Muscle of leg (tissue), 11 donors: ENCODE measurements around the gene MYO10. TPM values are rescaled to one million over a fixed set of nuclear protein-coding genes. Genes with fewer than 3 reads are reported as not detected.
"Not testable (repeated sequence)": the region's sequence is repeated elsewhere in the genome, so short reads cannot be mapped to it uniquely, and the experiment has no call there.

Experiments used
- DNase-seq: peaks from one replicate; pipeline ENCODE4 v3.0.0; 2013
- H3K27ac ChIP-seq: one replicate; pipeline ENCODE4 v1.5.1; 2013; ENCODE audit warnings: mild to moderate bottlenecking, low read length, control low read depth
- H3K27me3 ChIP-seq: one replicate; pipeline ENCODE4 v1.6.1; 2013; ENCODE audit warnings: low read length; ENCODE audit not compliant: control insufficient read depth, insufficient read depth
- H3K36me3 ChIP-seq: one replicate; pipeline ENCODE4 v1.6.1; 2013; ENCODE audit warnings: low read length; ENCODE audit not compliant: control insufficient read depth, insufficient read depth
- H3K4me1 ChIP-seq: one replicate; pipeline ENCODE4 v1.6.1; 2013; ENCODE audit warnings: low read length; ENCODE audit not compliant: control insufficient read depth, insufficient read depth
- H3K4me3 ChIP-seq: one replicate; pipeline ENCODE4 v1.5.1; 2013; ENCODE audit warnings: low read length, control low read depth
- H3K9me3 ChIP-seq: replicated peaks from 2 replicates; pipeline ENCODE4 v1.6.1; 2013; ENCODE audit warnings: low read depth, low read length; ENCODE audit not compliant: control insufficient read depth
- WGBS: methylation state at CpG from one replicate; pipeline ENCODE4 v1.1.5; 2013; ENCODE audit warnings: missing lambda C conversion rate; ENCODE audit not compliant: insufficient coverage; 5-methylcytosine and 5-hydroxymethylcytosine counted together
- polyA plus RNA-seq, 8 donors: library from polyadenylated mRNA; unstranded; fragments of 120-200 nt; gene quantifications; one replicate each; pipeline versions ENCODE4 v1.2.1 to v1.2.3, GENCODE V29; 2013; ENCODE audit warnings: inconsistent platforms in 1 of 8, low replicate concordance in 1 of 8; ENCODE audit not compliant: insufficient read length in 8 of 8, insufficient read depth in 1 of 8
- total RNA-seq: library from RNA; stranded (reverse); fragments of 120-200 nt; gene quantifications from one replicate; pipeline ENCODE4 v1.2.4, GENCODE V29; 2013

Gene MYO10
- total and polyA plus RNA-seq, 9 donors = 16.6 to 35.4 (median 30.0) TPM

GRCh38 chr5:16725575-16725974 is 210.5 kb downstream of the MYO10 start:
- Histone ChIP-seq H3K4me1 (peaks cover 9% of the 10 kb centered on the region), H3K27ac (no peak overlapping the region), H3K9me3 (peaks cover 7% of the 10 kb centered on the region), H3K4me3 (no peak overlapping the region), H3K36me3 (peaks cover 4% of the 10 kb centered on the region), H3K27me3 (no peaks in the 10 kb centered on the region)
- no peak for DNase-seq
- 100% methylated on average over 4 of the region's 7 CpGs for WGBS

- H3K27ac ChIP-seq = no peak overlapping the region
- no peaks in the 10 kb centered on the region for H3K36me3 ChIP-seq
- peaks cover 9% of the 10 kb centered on the region for H3K4me1 ChIP-seq
- H3K4me3 ChIP-seq = no peak overlapping the region
- H3K9me3 ChIP-seq = peaks cover 7% of the 10 kb centered on the region
- 63% methylated on average over 3 of the region's 6 CpGs for WGBS
- DNase-seq = no peak
- H3K27me3 ChIP-seq = no peaks in the 10 kb centered on the region
Observed at GRCh38 chr5:16723821-16724220, 212.3 kb downstream of the MYO10 start.

GRCh38 chr5:16722097-16722495 is 214.0 kb downstream of the MYO10 start:
- Histone ChIP-seq H3K9me3 (peaks cover 7% of the 10 kb centered on the region), H3K4me1 (no peaks in the 10 kb centered on the region), H3K36me3 (no peaks in the 10 kb centered on the region), H3K27me3 (no peaks in the 10 kb centered on the region), H3K27ac (no peak overlapping the region), H3K4me3 (no peak overlapping the region)
- no peak for DNase-seq
- 55% methylated on average over 4 of the region's 7 CpGs for WGBS

- Histone ChIP-seq H3K27me3 (no peaks in the 10 kb centered on the region), H3K4me3 (no peak overlapping the region), H3K4me1 (no peaks in the 10 kb centered on the region), H3K36me3 (no peaks in the 10 kb centered on the region), H3K9me3 (peaks cover 7% of the 10 kb centered on the region), H3K27ac (no peak overlapping the region)
- 54% methylated on average over 5 of the region's 11 CpGs for WGBS
- no peak for DNase-seq
Observed at GRCh38 chr5:16721151-16722096, 214.7 kb downstream of the MYO10 start.

- H3K4me1 ChIP-seq, DNase-seq, H3K27me3 ChIP-seq, H3K4me3 ChIP-seq, H3K9me3 ChIP-seq, H3K27ac ChIP-seq, H3K36me3 ChIP-seq: not testable (repeated sequence)
- 93% methylated on average over 7 of the region's 23 CpGs for WGBS
Observed at GRCh38 chr5:16718036-16718435, 218.1 kb downstream of the MYO10 start.

GRCh38 chr5:16713386-16713928 is 222.6 kb downstream of the MYO10 start:
- Histone ChIP-seq H3K27me3 (no peaks in the 10 kb centered on the region), H3K36me3 (peaks cover 16% of the 10 kb centered on the region), H3K9me3 (no peaks in the 10 kb centered on the region), H3K4me3 (peak overlapping the region; percentile 32), H3K4me1 (peaks cover 8% of the 10 kb centered on the region), H3K27ac (peak overlapping the region; percentile 70)
- DNase-seq = peak; percentile 85
- WGBS = no CpG with 5 or more reads among the region's 14 CpGs

- no CpG with 5 or more reads among the region's 2 CpGs for WGBS
- DNase-seq = peak; percentile 60
- no peak overlapping the region for H3K4me3 ChIP-seq
- no peaks in the 10 kb centered on the region for H3K9me3 ChIP-seq
- peak overlapping the region; percentile 70 for H3K27ac ChIP-seq
- no peaks in the 10 kb centered on the region for H3K27me3 ChIP-seq
- H3K4me1 ChIP-seq = peaks cover 10% of the 10 kb centered on the region
- peaks cover 19% of the 10 kb centered on the region for H3K36me3 ChIP-seq
Observed at GRCh38 chr5:16712620-16713019, 223.5 kb downstream of the MYO10 start.

GRCh38 chr5:16712178-16712577 is 223.9 kb downstream of the MYO10 start:
- Histone ChIP-seq H3K27ac (no peak overlapping the region), H3K4me1 (peaks cover 10% of the 10 kb centered on the region), H3K27me3 (no peaks in the 10 kb centered on the region), H3K4me3 (no peak overlapping the region), H3K36me3 (peaks cover 21% of the 10 kb centered on the region), H3K9me3 (no peaks in the 10 kb centered on the region)
- no CpG with 5 or more reads among the region's 1 CpG for WGBS
- DNase-seq = no peak

- no peaks in the 10 kb centered on the region for H3K27me3 ChIP-seq
- no peaks in the 10 kb centered on the region for H3K9me3 ChIP-seq
- H3K4me3 ChIP-seq = no peak overlapping the region
- H3K27ac ChIP-seq = no peak overlapping the region
- peaks cover 24% of the 10 kb centered on the region for H3K36me3 ChIP-seq
- DNase-seq = no peak
- H3K4me1 ChIP-seq = peaks cover 10% of the 10 kb centered on the region
- 90% methylated on average over 2 of the region's 8 CpGs for WGBS
Observed at GRCh38 chr5:16709691-16710433, 226.2 kb downstream of the MYO10 start.

GRCh38 chr5:16707869-16708192 is 228.3 kb downstream of the MYO10 start:
- no peak for DNase-seq
- WGBS = no CpG with 5 or more reads among the region's 3 CpGs

More at GRCh38 chr5:16707869-16708192, 228.3 kb downstream of the MYO10 start:
- Histone ChIP-seq H3K27me3 (no peaks in the 10 kb centered on the region), H3K36me3 (peaks cover 35% of the 10 kb centered on the region), H3K27ac (no peak overlapping the region), H3K4me3 (no peak overlapping the region), H3K9me3 (no peaks in the 10 kb centered on the region), H3K4me1 (peaks cover 2% of the 10 kb centered on the region)
